ENCODE data around the gene MT1X. TPM values are rescaled to one million over a fixed set of nuclear protein-coding genes. Genes with fewer than 3 reads are reported as not detected.

MT1X gene
- total and polyA plus RNA-seq, 4 donors: 213 to 3,979 (median 1,403) TPM

DNA sequence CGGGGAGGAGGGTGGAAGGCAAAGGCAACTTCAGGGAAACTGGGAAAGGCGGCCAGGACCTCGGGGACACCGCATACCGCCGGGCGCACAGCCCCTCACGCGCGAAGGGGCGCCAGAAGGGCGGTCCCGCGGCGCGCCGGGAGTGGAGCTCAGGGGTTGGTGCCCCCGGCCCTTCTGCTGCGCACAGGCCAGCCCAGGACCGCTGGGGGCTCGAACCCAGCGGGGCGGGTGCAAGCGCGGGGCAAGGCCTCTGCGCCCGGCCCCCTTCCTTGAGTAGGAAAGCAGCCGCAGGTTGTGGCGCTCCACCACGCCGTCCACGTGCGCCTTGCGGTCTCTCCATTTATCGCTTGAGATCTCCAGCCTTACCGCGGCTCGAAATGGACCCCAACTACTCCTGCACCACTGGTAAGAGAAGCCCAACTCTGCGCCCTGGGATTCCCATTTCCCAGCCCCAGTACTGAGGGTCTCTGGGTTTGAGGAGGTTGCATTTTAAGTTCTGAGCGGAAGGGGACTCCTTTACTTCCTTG, 46.8 kb upstream of the MT1X start:
- no peak overlapping the region for H3K27ac ChIP-seq (ENCODE audit: low read depth in 1 of 2, low read length in 2 of 2)
- DNase-seq (ENCODE audit: low spot score): no peak
- WGBS: 65% methylated on average over 40 of the region's 40 CpGs
- H3K4me1 ChIP-seq (ENCODE audit: control insufficient read depth in 4 of 4, insufficient read depth in 4 of 4, low read length in 3 of 4): peaks cover 0 to 39% (median 14%) of the 10 kb centered on the region in 4 donors
- no peak overlapping the region for H3K9ac ChIP-seq (ENCODE audit: low read depth in 1 of 2, low read length in 2 of 2)
- TF ChIP-seq TAF1 (conservative IDR thresholded peaks at IDR 0.05) (no peak), SP1 (IDR thresholded peaks at IDR 0.05) (no peak), ATF3 (IDR thresholded peaks at IDR 0.05) (no peak), EGR1 (IDR thresholded peaks at IDR 0.05; ENCODE audit: low read depth in 2 of 2) (no peak), CTCF (IDR thresholded peaks at IDR 0.05; ENCODE audit: low read depth, low read length, missing input control) (no peak), JUND (IDR thresholded peaks at IDR 0.05) (no peak), ZBTB33 (IDR thresholded peaks at IDR 0.05) (no peak), NR2F2 (IDR thresholded peaks at IDR 0.05) (no peak), HNF4G (IDR thresholded peaks at IDR 0.05) (no peak), HNF4A (conservative IDR thresholded peaks at IDR 0.05) (no peak), FOXA1 (IDR thresholded peaks at IDR 0.05) (no peak), YY1 (IDR thresholded peaks at IDR 0.05) (no peak), RAD21 (IDR thresholded peaks at IDR 0.05) (no peak), GABPA (IDR thresholded peaks at IDR 0.05 in 1 of 2, conservative IDR thresholded peaks at IDR 0.05 in 1 of 2) (no peak), FOXA2 (IDR thresholded peaks at IDR 0.05) (no peak)
- TF ChIP-seq, protein P1, sequence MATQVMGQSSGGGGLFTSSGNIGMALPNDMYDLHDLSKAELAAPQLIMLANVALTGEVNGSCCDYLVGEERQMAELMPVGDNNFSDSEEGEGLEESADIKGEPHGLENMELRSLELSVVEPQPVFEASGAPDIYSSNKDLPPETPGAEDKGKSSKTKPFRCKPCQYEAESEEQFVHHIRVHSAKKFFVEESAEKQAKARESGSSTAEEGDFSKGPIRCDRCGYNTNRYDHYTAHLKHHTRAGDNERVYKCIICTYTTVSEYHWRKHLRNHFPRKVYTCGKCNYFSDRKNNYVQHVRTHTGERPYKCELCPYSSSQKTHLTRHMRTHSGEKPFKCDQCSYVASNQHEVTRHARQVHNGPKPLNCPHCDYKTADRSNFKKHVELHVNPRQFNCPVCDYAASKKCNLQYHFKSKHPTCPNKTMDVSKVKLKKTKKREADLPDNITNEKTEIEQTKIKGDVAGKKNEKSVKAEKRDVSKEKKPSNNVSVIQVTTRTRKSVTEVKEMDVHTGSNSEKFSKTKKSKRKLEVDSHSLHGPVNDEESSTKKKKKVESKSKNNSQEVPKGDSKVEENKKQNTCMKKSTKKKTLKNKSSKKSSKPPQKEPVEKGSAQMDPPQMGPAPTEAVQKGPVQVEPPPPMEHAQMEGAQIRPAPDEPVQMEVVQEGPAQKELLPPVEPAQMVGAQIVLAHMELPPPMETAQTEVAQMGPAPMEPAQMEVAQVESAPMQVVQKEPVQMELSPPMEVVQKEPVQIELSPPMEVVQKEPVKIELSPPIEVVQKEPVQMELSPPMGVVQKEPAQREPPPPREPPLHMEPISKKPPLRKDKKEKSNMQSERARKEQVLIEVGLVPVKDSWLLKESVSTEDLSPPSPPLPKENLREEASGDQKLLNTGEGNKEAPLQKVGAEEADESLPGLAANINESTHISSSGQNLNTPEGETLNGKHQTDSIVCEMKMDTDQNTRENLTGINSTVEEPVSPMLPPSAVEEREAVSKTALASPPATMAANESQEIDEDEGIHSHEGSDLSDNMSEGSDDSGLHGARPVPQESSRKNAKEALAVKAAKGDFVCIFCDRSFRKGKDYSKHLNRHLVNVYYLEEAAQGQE (IDR thresholded peaks at IDR 0.05): no peak
- TF ChIP-seq, protein P2, sequence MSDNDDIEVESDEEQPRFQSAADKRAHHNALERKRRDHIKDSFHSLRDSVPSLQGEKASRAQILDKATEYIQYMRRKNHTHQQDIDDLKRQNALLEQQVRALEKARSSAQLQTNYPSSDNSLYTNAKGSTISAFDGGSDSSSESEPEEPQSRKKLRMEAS (IDR thresholded peaks at IDR 0.05): no peak
- no peaks in the 10 kb centered on the region for H3K27me3 ChIP-seq (ENCODE audit: control insufficient read depth in 4 of 4, insufficient read depth in 4 of 4, low read length in 3 of 4)
- no peak overlapping the region for H3K4me3 ChIP-seq (ENCODE audit: low read depth in 1 of 3, low read length in 3 of 3)
- H3K9me3 ChIP-seq (ENCODE audit: control insufficient read depth in 4 of 4, low read length in 3 of 4): no peaks in the 10 kb centered on the region
- no peaks in the 10 kb centered on the region for H3K36me3 ChIP-seq (ENCODE audit: control insufficient read depth in 4 of 4, insufficient read depth in 3 of 4, low read depth in 1 of 4, low read length in 3 of 4)
